Measurements from ENCODE around the gene OR2Y1.
"Not testable (repeated sequence)": the region's sequence is repeated elsewhere in the genome, so short reads cannot be mapped to it uniquely, and the experiment has no call there.

OR2Y1 gene

DNA sequence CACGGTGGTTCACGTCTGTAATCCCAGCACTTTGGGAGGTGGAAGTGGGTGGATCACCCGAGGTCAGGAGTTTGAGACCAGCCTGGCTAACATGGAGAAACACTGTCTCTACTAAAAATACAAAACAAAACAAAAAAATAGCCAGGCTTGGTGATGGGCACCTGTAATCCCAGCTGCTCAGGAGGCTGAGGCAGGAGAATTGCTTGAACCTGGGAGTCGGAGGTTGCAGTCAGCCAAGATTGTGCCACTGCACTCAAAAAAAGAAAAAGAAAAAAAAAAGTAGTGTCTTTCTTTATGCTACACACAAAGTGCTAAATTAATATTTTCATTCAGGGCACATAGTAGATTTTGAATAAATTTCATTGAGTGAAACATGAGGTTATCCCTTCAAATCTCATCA lies 1.1 kb upstream of the OR2Y1 start:
- not testable (repeated sequence) for DNase-seq (ENCODE audit: low read depth in 1 of 2, low spot score in 1 of 2)

DNA sequence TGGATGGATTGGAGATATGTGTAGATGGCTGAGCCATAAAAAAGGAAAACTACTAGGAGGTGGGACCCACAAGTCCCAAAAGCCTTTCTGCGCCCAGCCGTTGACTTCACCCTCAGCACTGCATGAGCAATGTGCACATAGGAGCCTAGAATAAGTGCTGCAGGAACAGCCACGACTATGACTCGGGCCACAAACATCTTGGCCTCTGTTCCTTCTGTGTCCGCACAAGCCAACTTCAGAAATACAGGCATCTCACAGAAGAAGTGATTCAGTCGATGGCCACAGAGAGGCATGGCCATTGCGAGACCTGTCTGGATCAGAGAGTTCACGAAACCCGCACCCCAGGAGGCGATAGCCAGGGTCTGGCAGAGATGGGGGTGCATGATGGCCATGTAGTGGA lies 587 bp downstream of the OR2Y1 start:
- no peak for DNase-seq (ENCODE audit: low read depth in 1 of 2, low spot score in 1 of 2)

DNA sequence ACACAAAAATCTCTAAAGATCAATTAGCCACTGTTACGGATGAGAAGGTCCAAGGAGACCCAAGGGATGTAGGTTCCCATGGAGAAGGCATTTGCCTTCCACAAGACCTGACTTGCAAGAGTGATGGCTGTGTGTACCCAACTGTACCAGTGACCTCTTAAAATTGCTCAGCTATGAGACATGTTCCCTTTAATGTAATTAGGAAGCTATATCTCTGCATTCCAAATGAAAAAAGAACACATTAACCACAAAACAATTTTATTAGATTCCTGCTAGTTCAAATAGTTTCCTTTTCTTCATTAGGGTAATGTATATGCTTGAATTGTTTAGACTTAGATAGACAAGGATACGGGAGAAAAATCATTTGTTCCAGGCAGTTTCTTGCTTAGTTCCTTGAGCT lies 3.3 kb downstream of the OR2Y1 start:
- no peak for DNase-seq (ENCODE audit: low read depth in 1 of 2, low spot score in 1 of 2)

DNA sequence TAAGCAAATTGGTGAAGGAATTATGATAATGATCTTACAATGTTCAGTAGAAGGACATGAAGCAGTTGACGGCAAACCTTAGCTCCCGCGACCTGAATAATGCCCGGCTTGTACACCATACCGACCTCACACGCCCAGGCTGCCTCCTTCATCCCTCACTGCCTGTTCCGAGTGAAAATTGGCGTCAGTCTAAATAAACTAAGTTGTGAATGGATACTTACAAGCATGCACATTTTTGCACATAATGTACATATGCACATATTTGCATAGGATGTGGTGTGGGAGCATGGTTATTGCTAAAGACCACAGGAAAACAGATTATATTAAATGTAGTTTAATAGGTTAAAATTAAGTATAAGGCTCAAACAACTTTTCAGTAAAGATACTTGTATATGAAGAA lies 14.9 kb downstream of the OR2Y1 start:
- DNase-seq (ENCODE audit: low read depth in 1 of 2, low spot score in 1 of 2): no peak

DNA sequence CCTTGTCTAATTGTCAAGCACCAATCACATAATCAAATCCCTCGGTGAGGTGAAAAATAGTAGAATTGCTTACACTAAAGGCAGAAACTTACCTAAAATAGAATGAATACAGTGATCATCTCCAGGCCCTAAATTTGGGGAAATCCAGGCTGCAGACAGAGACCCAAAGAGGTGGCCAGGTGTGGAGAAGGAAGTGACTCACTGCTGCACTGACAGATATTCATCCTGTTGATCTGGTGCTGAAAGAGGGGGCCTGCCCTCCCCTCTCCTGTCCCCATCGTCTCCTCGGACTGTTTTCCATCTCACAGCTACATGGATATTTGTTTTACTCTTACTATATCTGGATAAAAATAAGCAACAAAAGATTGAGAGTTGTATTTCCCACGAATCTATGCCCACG lies 15.9 kb downstream of the OR2Y1 start:
- DNase-seq (ENCODE audit: low read depth in 1 of 2, low spot score in 1 of 2): no peak

DNA sequence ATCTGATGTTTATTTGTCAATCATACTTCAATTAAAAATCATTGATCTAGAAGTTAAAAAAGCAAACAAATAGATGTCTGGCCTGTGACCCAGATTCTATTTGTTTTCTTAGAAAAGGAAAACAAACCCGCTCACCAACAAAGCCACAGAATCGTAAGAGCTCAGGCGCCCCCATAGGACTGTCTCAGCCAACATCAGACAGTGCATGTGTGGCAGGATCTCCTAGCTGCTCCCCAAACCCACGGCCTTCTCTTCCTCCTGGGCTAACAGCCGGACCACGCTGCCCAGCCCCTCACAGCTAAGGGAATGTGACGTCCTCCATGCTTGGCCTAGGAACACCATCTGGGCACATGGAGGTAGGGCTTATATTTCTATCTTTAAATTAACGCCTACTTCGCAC lies 19.4 kb downstream of the OR2Y1 start:
- no peak for DNase-seq (ENCODE audit: low read depth in 1 of 2, low spot score in 1 of 2)

DNA sequence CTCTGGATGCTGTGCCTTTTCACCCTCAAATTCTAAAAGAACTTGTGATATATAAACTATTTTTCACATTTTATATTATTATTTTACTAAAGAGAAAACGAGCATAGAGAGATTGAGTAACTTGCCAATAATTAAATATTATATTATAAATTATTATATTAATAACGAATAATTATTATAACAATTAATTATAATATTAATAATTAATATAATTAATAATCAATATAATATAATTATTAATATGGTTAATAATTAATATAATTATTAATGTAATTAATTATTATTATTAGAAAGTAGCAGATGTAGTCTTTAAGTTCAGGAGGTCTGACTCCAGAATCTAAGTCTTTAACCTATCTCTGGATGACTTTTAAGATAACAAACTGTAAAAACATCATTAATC lies 20.1 kb downstream of the OR2Y1 start:
- no peak for DNase-seq (ENCODE audit: low read depth in 1 of 2, low spot score in 1 of 2)

DNA sequence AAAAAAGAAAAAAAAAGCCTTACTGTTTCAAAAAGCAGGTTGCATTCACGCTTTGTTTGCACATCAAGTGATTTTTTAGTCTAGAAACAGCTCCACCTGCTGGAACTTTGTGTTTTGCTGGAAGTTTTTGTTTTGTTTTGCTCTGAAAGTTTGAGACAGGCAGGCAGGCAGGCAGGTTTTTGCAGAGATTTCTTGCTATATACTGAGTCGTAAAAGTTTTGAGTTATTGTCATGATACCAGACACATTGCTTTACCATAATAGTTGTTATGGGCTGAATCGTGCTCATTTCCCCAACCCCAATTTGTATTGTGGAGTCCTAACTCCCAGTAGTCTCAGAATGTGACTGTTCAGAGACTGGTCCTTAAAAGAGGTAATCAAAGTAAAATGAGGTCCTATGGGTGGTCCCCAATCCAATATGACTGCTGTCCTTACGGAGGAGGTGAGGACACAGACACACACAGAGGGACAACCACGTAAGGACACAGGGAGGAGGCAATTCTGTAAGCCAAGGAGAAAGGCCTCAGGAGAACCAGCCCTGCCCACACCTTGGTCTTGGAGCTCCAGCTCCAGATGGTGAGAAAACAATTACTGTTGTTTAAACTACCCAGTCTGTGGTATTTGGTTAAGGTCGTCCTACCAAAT lies 20.9 kb downstream of the OR2Y1 start:
- no peak for DNase-seq (ENCODE audit: low read depth in 1 of 2, low spot score in 1 of 2)

DNA sequence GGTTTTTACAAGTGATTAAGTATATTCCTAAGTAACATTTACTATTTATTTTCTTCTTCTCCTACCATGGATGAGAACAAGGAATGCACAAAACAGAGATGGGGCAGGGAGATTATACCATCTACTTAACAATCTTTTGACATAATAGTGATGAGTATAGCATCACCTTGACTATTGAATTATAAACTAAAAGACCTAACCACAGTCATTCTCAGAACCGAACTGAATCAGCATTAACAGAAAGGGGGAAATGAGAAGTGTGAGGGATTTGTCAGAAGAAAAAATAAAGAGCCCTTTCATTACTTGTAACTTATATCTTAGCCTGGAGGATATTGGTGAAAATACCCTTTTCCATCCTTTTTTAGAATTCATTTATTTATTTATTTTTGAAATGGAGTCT lies 21.9 kb downstream of the OR2Y1 start:
- DNase-seq (ENCODE audit: low read depth in 1 of 2, low spot score in 1 of 2): no peak

DNA sequence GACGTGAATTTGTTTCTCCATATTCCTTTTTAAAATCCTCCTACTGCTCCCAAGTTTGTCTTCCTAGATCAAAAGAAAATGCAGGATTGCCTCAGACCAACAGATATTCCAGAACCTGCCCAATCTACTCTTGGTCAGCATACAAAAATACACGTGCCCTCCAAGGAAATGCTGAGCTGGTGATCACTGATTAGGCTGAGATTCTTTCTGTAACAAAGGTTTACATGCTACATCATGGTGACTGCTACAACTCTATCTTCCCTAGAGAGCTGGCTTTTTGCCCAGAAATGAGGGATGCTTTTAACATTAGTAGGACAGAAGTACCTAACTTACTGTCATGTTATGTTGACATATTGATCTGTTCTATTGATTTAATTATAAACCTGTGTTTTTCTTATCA lies 35.5 kb downstream of the OR2Y1 start:
- DNase-seq (ENCODE audit: low read depth in 1 of 2, low spot score in 1 of 2): no peak

DNA sequence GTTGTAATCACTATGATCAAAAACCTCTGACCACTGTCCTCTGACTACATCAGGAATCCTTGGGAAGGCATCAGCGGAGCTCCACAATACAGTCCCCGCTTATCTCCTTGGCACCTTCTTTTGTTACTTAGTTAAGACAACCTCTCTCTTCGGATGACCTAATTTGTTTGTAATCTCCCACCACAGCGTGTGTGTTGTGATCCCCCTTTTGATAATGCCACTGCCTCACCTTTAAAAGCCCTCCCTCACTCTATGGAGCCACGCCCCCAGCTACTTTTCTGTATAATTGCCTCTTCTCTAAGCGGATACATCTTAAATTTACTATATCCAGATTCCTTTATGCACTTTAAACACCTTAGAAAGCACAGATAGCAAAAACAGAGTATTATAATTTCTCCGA lies 35.9 kb downstream of the OR2Y1 start:
- no peak for DNase-seq (ENCODE audit: low read depth in 1 of 2, low spot score in 1 of 2)

DNA sequence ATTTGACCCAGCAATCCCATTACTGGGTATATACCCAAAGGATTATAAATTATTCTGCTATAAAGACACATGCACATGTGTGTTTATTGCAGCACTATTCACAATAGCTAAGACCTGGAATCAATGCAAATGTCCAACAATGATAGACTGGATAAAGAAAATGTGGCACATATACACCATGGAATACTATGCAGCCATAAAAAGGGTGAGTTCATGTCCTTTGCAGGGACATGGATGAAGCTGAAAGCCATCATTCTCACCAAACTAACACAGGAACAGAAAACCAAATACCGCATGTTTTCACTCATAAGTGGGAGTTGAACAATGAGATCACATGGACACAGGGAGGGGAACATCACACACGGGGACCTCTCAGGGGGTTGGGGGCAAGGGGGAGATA lies 36.5 kb downstream of the OR2Y1 start:
- not testable (repeated sequence) for DNase-seq (ENCODE audit: low read depth in 1 of 2, low spot score in 1 of 2)

DNA sequence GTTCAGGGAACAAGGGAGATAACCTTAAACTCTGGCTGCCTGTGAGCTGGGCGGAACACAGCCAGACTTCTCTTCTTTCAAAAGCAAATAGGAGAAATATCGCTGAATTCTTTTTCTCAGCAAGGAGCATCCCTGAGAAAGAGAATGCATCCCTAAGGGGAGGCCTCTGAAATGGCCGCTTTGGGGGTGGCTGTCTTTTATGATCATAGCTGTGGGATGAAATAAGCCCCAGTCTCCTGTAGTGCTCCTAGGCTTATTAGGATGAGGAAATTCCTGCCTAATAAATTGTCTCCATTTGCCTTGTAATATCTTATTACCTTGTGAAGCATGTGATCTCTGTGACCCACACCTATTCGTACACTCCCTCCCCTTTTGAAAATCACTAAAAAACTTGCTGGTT lies 39.4 kb downstream of the OR2Y1 start:
- DNase-seq (ENCODE audit: low read depth in 1 of 2, low spot score in 1 of 2): not testable (repeated sequence)

DNA sequence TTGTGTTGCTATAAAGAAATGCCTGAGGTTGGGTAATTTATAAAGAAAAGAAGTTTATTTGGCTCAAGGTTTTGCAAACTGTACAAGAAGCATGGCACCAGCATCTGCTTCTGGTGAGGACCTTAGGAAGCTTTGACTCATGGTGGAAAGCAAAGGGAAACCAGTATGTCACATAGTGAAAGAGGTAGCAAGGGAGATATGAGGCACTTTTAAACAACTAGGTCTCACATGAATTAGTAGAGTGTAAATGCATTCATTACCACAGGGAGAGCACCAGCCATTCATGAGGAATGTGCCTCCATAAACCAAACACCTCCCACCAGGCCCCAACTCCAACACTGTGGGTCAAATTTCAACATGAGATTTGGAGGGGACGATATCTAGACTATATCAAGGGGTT lies 40.8 kb downstream of the OR2Y1 start:
- no peak for DNase-seq (ENCODE audit: low read depth in 1 of 2, low spot score in 1 of 2)

DNA sequence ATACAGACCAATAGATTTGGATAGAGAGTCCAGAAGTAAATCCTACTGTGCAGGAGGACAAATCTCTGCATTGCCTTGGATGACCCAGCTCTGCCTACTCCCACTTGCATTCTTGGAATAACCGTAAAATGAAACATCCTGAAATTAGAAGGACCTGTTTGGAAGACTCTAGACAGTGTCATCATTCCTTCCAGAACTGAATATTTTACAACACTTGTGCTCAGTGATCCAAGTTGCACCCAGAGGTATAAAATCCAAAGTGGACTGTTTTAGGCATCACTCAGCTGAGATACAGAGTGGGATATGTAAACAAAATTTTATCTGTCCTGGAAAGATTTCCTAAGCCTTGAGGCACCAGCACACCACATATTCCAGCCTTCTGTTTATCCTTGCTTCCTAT lies 43.7 kb downstream of the OR2Y1 start:
- no peak for DNase-seq (ENCODE audit: low read depth in 1 of 2, low spot score in 1 of 2)

DNA sequence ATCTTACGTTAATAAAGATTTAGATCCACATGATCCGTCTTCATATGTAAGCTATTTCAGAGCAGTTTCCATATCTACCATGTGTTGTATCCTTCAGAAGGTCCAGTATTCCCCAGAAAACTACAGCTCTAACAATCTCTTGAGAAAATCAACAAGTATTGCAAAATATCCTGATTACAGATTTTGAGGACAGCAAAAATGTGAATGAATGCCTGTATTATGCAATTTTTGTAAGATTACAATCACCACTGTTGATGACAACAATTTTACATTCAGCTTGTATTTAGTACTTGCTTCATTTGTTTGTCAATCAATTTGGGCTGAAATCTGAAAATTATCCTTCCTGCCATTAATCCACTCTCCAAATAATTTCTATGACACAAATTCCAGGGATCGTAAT lies 47.4 kb downstream of the OR2Y1 start:
- no peak for DNase-seq (ENCODE audit: low read depth in 1 of 2, low spot score in 1 of 2)

DNA sequence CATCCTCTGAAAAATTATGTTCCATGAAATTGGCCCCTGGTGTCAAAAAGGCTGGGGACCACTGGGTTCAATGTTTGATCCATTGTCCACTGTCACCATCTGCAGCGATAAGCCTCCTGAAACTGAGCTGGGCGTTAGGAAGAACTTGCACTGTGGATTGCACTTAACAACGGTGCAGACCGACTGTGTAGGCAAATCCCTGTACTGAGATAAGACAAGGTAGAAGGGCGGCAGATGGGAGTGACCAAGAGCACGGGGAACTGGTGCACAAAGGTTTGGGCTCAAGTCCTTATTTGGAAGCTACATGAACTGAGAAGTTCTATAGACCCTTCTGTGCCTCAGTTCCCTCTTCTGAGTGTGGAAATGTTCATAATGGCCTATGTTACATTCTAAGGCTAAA lies 48.8 kb downstream of the OR2Y1 start:
- no peak for DNase-seq (ENCODE audit: low read depth in 1 of 2, low spot score in 1 of 2)

DNA sequence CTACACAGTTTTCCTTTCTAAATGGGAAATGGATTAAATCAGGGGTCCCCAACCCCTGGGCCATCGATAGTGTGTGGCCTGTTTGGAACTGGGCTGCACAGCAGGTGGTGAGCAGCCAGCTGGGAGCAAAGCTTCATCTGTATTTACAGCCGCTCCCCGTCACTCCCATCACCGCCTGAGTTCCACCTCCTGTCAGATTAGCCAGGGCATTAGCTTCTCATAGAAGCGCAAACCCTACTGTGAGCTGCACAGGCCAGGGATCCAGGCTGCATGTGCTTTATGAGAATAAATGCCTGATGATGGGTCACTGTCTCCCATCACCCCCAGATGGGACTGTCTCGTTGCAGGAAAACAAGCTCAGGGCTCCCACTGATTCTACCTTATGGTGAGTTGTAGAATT lies 49.3 kb downstream of the OR2Y1 start:
- DNase-seq (ENCODE audit: low read depth in 1 of 2, low spot score in 1 of 2): no peak

DNA sequence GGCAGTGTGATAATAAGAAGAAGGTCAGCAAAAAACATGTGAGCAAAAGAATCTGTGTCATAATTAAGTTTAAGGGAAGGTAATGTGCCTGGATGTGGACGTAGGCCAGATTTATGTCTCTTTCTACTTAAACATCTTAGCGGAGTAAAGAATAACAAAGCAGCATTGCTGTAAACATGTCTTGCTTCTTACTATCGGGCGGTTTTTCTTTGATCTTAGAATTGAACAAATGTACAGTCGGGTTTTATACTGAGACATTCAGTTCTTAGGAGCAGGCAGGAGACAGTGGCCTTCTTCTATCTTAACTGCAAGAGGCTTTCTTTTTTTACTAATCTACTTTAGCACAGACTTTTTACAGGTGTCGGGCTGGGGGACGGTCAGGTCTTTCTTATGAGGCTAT lies 50.1 kb downstream of the OR2Y1 start:
- no peak for DNase-seq (ENCODE audit: low read depth in 1 of 2, low spot score in 1 of 2)
